Measurements from ENCODE around the gene CHST14. TPM values are rescaled to one million over a fixed set of nuclear protein-coding genes. Genes with fewer than 3 reads are reported as not detected.

The CHST14 gene
- polyA plus RNA-seq, 1 of the 3 experiments (the other 2 are of a cell fraction) = 43.2 TPM

DNA sequence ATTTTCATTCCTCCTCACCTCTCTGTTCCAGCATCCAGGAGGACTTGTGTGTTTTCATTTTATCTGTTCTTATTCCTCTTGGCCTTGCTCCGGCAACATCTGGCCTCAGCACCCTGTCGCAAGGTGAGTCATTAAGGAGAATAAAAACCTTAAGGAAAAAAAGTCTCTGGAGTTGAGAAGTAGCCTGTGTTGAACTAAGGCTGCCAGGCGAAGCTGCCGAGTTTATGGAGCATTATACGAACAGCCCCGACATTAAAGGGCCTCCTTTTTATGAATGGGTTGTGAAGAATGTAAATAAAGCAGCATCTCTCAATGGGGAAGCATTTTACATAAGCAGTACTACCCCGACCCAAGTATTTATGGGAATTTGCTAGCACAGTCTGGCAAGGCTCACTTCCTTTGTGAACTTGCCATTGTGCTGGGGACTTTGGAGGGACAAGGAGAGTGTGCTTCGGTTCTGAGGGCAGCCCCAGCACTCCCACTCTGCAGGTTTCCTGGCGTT, 25.3 kb upstream of the CHST14 start (continued):
- TF ChIP-seq EZH2phosphoT487 (IDR thresholded peaks at IDR 0.05; ENCODE audit: borderline replicate concordance, low read depth) = no peak
- TF ChIP-seq YY1 (IDR thresholded peaks at IDR 0.05; ENCODE audit: low read depth) = no peak
- no peak for TF ChIP-seq FOXJ3 (CRISPR knock-in tag; IDR thresholded peaks at IDR 0.05)
- TF ChIP-seq RFX5 (IDR thresholded peaks at IDR 0.05; ENCODE audit: low read length) = no peak
- TF ChIP-seq JUND (IDR thresholded peaks at IDR 0.05) = no peak
- TF ChIP-seq, protein P1, sequence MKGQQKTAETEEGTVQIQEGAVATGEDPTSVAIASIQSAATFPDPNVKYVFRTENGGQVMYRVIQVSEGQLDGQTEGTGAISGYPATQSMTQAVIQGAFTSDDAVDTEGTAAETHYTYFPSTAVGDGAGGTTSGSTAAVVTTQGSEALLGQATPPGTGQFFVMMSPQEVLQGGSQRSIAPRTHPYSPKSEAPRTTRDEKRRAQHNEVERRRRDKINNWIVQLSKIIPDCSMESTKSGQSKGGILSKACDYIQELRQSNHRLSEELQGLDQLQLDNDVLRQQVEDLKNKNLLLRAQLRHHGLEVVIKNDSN (IDR thresholded peaks at IDR 0.05; ENCODE audit: borderline replicate concordance, low read depth) = no peak

DNA sequence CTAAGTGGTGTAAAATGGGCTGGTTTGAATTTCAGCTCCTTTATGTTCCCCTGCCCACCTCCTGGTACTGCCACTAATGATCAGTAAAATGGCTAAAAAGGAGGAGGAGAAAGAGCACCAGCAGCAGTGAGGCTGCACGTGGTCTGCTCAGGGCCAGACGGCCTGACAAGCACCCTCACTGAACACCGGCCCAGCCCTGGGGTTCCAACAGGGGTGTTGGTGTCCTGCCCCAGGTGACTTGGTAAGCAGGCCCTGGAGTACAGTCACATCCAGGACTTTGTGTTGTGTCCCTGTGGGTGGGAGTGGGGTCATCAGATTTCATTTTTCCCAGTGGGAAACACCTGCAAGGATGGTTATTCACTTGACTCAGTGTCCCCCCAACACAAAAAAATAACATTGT, 24.6 kb upstream of the CHST14 start:
- Histone ChIP-seq H3K4me1 (ENCODE audit: control insufficient read depth in 1 of 2, insufficient read depth in 2 of 2, low read depth in 1 of 2, low read length in 1 of 2) (peaks cover 6 to 18% of the 10 kb centered on the region in 2 experiments; a peak in 3 of 4 replicates), H3K9ac (no peak overlapping the region), H3K4me3 (ENCODE audit: low read depth in 2 of 2, low read length in 1 of 2) (no peak overlapping the region), H3K36me3 (replicated peaks in 1 of 2; ENCODE audit: control insufficient read depth in 1 of 2, insufficient read depth in 2 of 2, low read length in 1 of 2) (no peaks in the 10 kb centered on the region), H2AFZ (ENCODE audit: low read depth) (no peak overlapping the region), H4K20me1 (ENCODE audit: insufficient read depth) (peaks cover 71% of the 10 kb centered on the region), H3K9me3 (no peaks in the 10 kb centered on the region), H3K79me2 (ENCODE audit: insufficient read depth) (peaks cover 88% of the 10 kb centered on the region), H3K27ac (ENCODE audit: low read depth in 2 of 2, low read length in 1 of 2) (no peak overlapping the region), H3K4me2 (no peak overlapping the region), H3F3A (replicated peaks; ENCODE audit: insufficient read depth) (no peaks in the 10 kb centered on the region), H3K27me3 (ENCODE audit: insufficient read depth) (no peaks in the 10 kb centered on the region), H3K9me2 (no peaks in the 10 kb centered on the region)
- ChIA-PET POLR2A (interaction anchor here (0.6 kb wide), 1 partner anchor 23 kb away, joined by 3 read pairs; no protein-coding TSS in a partner anchor), CTCF (interaction anchor here (0.6 to 2.3 kb wide), 3 partner anchors 12 to 186 kb away, joined by 3 to 8 read pairs (median 3); no protein-coding TSS in a partner anchor)
- WGBS (ENCODE audit: low lambda C conversion rate) = 100% methylated on average over 2 of the region's 3 CpGs
- TF ChIP-seq, protein P2, sequence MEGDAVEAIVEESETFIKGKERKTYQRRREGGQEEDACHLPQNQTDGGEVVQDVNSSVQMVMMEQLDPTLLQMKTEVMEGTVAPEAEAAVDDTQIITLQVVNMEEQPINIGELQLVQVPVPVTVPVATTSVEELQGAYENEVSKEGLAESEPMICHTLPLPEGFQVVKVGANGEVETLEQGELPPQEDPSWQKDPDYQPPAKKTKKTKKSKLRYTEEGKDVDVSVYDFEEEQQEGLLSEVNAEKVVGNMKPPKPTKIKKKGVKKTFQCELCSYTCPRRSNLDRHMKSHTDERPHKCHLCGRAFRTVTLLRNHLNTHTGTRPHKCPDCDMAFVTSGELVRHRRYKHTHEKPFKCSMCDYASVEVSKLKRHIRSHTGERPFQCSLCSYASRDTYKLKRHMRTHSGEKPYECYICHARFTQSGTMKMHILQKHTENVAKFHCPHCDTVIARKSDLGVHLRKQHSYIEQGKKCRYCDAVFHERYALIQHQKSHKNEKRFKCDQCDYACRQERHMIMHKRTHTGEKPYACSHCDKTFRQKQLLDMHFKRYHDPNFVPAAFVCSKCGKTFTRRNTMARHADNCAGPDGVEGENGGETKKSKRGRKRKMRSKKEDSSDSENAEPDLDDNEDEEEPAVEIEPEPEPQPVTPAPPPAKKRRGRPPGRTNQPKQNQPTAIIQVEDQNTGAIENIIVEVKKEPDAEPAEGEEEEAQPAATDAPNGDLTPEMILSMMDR (IDR thresholded peaks at IDR 0.05) = no peak
- no peak for TF ChIP-seq FOSL2 (IDR thresholded peaks at IDR 0.05; ENCODE audit: borderline replicate concordance, low read depth)
- TF ChIP-seq, protein P3, sequence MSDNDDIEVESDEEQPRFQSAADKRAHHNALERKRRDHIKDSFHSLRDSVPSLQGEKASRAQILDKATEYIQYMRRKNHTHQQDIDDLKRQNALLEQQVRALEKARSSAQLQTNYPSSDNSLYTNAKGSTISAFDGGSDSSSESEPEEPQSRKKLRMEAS (IDR thresholded peaks at IDR 0.05; ENCODE audit: low read depth) = no peak
- TF ChIP-seq TAF1 (IDR thresholded peaks at IDR 0.05; ENCODE audit: borderline replicate concordance, low read depth, low read length) = no peak
- no peak for TF ChIP-seq RXRA (IDR thresholded peaks at IDR 0.05; ENCODE audit: borderline replicate concordance, low read depth)
- no peak for DNase-seq

DNA sequence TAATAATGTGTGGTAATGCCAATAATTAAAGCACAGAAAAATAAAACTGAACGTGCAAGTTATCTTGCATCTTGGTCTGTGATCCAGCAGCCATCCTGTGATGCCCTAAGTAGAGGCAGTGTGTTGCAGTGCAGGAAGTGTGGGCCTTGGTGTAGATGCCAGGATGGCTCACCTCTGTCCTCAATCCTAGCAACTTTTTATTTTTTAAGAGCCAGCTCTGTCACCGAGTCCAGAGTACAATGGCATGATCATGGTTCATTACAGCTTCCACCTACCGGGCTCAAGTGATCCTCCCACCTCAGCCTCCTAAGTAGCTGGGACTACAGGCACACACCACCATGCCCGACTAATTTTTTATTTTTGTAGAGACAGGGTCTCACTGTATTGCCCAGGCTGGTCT, 22.4 kb upstream of the CHST14 start:
- POLR2A ChIA-PET = no interaction called here
- Histone ChIP-seq H3K4me2 (no peak overlapping the region), H3K27ac (ENCODE audit: low read depth in 2 of 2, low read length in 1 of 2) (no peak overlapping the region), H3K9ac (no peak overlapping the region), H2AFZ (ENCODE audit: low read depth) (no peak overlapping the region), H3K27me3 (ENCODE audit: insufficient read depth) (no peaks in the 10 kb centered on the region), H4K20me1 (ENCODE audit: insufficient read depth) (peaks cover 78% of the 10 kb centered on the region), H3K79me2 (ENCODE audit: insufficient read depth) (peaks cover 92% of the 10 kb centered on the region), H3F3A (replicated peaks; ENCODE audit: insufficient read depth) (no peaks in the 10 kb centered on the region), H3K4me1 (ENCODE audit: control insufficient read depth in 1 of 2, insufficient read depth in 2 of 2, low read depth in 1 of 2, low read length in 1 of 2) (peaks cover 6% of the 10 kb centered on the region in 2 experiments; a peak in 2 of 4 replicates), H3K36me3 (replicated peaks in 1 of 2; ENCODE audit: control insufficient read depth in 1 of 2, insufficient read depth in 2 of 2, low read length in 1 of 2) (no peaks in the 10 kb centered on the region), H3K9me3 (no peaks in the 10 kb centered on the region), H3K9me2 (no peaks in the 10 kb centered on the region), H3K4me3 (ENCODE audit: low read depth in 2 of 2, low read length in 1 of 2) (no peak overlapping the region)
- CTCF ChIA-PET = interaction anchor here (0.8 to 1.1 kb wide), 3 partner anchors 11 to 103 kb away, joined by 3 read pairs; partner anchors contain the start of gene CHST14
- no peak for DNase-seq
- no peak for TF ChIP-seq TAF1 (IDR thresholded peaks at IDR 0.05; ENCODE audit: borderline replicate concordance, low read depth, low read length)
- no peak for TF ChIP-seq SMC3 (IDR thresholded peaks at IDR 0.05; ENCODE audit: low read depth, low read length)
- TF ChIP-seq JUND (IDR thresholded peaks at IDR 0.05) = no peak
- TF ChIP-seq, protein P4, sequence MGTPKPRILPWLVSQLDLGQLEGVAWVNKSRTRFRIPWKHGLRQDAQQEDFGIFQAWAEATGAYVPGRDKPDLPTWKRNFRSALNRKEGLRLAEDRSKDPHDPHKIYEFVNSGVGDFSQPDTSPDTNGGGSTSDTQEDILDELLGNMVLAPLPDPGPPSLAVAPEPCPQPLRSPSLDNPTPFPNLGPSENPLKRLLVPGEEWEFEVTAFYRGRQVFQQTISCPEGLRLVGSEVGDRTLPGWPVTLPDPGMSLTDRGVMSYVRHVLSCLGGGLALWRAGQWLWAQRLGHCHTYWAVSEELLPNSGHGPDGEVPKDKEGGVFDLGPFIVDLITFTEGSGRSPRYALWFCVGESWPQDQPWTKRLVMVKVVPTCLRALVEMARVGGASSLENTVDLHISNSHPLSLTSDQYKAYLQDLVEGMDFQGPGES (IDR thresholded peaks at IDR 0.05; ENCODE audit: low read depth, low read length) = no peak
- TF ChIP-seq SIN3A (IDR thresholded peaks at IDR 0.05; ENCODE audit: borderline replicate concordance, low read depth, low read length) = no peak
- TF ChIP-seq CHD2 (IDR thresholded peaks at IDR 0.05; ENCODE audit: low read length, partially characterized antibody) = no peak
- TF ChIP-seq GABPA (IDR thresholded peaks at IDR 0.05; ENCODE audit: low read depth) = no peak
- 95% methylated on average over 4 of the region's 4 CpGs for WGBS (ENCODE audit: low lambda C conversion rate)

Data from SK-N-SH (cell line).